ENCODE results near the gene ARRDC2.
"Not testable (repeated sequence)": the region's sequence is repeated elsewhere in the genome, so short reads cannot be mapped to it uniquely, and the experiment has no call there.

The ARRDC2 gene

DNA sequence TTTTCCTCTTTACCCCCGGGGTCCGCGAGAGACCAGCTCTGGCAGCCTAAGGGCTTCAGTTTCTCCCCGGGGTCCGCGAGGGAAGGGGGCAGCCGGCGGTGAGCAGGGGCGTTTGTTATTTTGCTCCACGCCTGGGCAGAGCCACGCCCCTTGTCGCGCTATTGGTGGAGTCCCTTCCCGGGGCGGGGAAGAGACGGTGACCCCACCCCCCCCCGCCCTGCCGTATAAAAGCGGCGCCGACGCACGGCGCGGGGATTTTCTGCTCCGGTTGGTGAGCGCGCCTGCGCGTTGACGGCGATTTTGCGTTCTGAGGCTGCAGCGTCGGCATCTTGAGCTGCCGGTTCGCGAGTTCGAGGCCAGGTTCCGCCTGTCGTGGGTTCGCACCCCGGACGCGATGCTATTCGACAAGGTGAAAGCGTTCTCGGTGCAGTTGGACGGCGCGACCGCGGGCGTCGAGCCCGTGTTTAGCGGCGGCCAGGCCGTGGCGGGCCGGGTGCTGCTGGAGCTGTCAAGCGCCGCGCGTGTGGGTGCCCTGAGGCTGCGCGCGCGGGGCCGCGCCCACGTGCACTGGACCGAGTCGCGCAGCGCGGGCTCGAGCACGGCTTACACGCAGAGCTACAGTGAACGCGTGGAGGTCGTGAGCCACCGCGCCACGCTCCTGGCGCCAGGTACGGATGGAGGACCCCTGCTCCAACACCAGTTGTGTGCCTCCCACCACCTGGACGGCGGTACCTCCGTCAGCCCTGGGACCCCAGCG is at the start of gene ARRDC2:
Gene ARRDC2 (plus strand): TSS at position 254 of the 757 bp plus-strand sequence. CDS start 141 bp downstream, at position 395.
- DNase-seq, result peak; percentile 94 to 96

DNA sequence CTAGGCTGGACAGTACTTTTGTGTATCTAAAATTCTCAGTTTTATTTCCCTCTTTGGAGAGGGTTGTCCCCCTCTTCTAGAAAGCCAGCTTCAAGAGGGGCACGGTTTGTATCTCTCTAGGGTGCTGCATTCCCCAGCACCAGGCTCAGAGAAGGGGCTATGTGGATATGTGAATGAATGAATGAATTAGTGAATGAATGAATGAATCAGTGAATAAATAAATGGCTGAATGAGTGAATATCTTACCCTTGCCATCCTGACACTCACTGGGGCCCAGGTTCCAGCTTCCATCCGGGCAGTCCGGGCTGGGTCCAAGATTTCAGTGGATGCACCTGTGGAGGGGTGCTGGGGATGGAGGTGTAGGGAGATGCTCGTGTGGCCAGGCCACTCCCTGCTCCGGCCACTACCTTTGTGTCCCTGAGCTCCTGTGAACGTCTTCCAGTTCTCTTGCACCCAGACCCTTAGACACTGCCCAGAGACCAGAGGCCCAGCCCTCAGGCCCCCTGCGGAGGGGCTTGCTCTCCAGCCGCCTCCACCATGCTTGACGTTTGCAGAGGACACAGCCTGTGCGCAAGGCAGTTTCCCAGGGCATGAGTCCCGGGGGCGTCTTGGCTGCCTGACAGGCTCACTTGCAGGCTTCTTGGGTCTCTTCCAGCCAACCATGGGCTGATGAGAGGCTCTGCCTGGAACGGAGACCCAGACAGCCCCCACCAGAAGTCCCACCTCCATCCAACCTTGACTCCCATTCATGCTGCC is 43.9 kb upstream of the ARRDC2 start:
- DNase-seq, result no peak

DNA sequence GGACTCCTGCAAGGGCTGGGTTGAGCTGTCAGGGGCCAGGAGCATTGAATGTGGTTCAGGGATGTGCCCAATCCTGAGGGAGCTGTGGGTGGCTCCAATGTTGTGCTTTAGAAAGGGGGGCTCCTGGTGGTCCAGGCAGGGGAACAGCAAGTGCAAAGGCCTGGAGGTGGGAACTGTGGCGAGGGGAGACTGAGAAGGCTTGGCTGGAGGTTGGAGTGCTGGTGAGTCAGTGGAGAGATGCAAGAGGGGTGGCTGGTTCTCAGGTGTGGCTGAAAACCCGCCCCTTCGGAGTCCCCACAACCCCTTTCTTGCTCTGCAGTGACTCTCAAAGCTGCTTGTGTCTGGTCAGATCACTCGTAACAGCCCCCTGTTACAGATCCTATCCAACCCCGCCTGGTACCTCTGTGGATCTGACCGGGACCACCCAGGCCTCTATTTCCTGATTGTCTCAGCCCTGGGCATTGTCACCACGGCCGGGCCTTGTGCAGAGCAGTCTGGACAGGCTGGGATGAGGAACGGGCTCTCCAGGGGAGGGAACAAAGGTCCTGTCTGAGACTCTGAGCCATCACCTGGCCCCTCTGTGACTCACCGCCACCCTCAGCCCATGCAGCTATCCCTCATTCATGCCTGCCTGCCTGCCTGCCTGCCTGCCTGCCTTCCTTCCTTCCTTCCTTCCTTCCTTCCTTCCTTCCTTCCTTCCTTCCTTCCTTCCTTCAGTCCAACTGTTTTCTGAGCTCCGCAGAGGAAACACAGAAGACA is 42.4 kb upstream of the ARRDC2 start:
- no peak for DNase-seq

DNA sequence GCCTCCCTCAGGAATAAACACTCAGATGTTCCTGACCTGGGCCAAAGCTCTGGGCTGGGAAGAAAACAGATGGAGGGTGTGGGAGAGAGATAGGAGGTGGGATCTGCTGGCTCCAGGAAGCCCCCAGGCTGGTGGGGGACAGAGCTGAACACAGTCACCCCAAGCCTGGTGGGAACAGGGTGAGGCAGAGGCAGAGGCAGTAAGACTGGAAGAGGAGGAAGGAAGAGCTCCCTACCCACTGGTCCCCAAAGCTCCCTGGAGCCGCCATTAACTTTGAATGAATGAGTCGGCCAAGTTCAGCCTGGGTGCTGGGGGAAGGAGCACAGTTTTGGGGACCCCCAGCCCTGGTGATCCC is 41.9 kb upstream of the ARRDC2 start:
- no peak for DNase-seq

DNA sequence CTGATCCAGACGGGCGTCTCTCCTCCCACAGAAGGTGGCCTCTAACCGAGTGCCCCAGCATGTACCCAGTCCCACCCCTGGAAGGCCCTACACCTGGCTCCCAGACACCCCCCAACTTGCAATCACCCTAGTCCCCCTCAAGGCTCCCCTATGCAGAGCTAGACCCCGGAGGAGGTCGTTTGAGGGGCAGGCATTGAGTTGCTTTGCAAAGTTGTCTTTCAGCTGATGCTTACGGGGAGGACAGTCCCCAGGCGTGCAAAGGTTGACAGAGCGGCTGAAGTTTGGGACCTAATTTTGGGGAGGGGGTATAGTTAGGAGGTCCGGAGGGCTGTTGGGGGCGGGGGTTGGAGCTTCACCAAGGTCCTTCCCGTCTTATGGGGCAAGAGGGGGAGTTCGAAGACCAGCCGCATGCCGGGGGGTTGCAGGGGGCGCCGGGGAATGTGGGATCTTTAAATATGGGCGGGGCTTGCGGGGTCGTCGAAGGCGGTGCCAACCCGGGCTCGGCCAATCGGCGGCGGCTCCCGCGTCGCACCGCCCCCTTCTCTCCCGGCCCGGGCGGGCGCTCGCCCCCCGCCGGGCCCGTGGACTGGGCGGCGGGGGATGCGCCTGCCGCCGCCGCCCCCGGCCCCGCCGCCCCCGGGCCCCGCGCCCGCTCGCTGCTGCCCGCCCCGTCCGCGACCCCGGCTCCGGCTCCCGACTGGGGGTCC is 41.3 kb upstream of the ARRDC2 start, which contains the start of gene KCNN1:
Gene KCNN1 (plus strand): TSS at position 558 of the 707 bp plus-strand sequence. CDS start 6,782 bp downstream, outside the sequence.
- DNase-seq, result peak; percentile 35 to 49

DNA sequence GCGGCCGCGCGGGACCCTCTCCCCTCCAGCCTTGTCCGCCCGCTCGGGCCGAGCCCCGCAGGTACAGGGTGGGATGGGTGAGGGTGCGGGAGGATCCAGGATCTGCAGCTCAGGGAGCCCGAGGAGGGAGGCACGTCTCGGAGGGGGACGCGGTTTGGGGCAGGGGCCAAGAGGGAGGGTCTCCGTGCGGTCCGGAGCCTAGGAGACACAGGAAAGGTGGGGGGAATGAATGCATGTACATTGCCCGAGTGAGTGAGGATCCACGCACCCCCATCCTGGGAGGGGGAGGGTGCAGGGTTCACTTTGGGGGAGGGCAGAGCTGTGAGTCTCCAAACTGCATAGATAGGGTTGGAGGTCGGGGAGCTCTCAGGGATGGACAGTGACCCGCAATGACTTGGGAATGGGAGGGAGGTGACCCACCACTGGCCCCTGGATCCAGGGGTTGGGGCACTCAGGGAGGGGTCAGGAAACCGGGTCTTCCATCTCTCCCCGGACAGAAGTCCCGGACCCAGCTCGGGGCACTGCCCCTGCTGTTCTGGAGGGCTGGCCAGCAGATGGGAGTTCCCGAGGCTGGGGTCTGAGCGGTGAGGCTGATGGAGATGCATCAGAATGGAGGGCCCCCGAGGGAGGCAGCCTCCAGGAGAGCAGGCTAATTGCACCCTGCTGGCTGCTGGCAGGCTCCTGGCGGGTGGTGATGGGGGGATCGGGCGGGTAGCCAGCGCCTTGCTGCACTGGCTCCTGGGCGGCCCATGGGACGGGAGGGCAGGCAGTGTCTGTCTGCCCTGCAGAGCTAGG is 40.5 kb upstream of the ARRDC2 start:
- peak in 1 of 2 experiments; percentile 54 for DNase-seq

DNA sequence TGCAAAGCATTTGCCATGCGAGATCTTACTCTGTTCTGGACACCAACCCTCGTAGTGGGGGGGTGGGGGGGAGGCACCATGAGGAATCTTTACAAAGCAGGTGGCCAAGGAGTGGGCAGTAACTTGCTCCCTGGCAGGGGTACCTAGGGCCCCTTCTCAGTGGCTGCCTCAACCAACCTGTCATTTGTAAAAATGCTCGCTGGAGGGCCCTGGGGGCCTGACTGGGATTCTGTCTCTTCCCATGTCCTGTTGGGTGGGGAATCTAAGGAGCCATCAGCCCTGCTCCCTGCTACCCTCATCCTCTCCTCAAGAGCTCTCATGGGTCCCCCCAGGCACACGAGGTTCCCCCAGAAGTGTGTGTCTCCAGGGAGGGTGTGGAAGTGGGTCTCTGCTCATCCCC is 39.6 kb upstream of the ARRDC2 start:
- no peak for DNase-seq

DNA sequence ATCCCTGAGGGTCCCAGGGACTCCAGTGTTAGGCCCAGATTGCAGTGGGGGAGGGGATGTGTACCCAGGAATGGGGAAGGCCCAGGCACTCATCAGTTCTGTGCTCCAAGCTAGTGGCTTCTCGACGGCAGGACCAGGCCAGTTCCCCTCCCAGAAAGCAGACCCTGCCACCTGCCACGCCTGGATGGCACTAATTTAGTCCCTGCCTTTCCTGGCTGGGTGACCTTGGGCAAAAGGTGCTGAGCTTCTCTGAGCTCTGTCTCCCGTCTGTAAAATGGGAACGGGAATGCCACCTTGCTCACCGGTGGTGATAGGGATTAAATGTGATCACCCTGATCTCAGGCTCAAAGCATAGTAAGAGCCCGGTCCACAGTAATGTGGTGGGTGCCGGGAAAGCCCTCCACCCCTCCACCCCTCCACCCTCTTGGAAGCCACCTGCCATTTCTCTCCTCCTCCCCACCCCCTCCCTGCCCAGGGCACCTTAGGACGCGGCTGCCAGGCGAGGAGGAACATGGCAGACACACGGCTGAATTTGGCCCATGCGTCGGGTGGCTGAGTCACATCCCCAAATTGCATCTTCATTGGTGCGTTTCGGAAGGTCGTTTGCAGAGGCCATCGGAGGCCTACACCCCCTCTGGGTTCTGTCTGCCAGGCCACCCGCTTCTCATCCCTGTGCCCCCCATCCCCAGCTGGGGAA is 38.7 kb upstream of the ARRDC2 start:
- no peak for DNase-seq

DNA sequence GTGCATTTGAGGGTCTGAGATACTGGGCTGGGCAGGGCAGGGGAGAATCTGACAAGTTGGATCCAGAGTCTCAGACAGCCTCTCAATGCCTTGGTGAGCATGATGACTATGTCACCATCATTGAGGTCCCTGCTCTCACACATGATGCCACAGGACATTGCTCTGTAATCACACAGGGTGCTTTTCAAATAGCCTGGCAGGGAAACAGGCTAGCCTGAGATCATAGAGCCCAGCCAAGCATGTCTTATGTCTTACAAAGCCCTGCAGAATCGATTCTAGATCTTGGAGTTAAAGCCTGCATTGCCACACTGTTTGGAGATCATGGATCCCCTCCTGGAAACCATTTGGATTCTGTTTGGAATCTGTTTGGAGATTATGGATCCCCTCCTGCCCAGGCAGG is 35.7 kb upstream of the ARRDC2 start:
- no peak for DNase-seq

DNA sequence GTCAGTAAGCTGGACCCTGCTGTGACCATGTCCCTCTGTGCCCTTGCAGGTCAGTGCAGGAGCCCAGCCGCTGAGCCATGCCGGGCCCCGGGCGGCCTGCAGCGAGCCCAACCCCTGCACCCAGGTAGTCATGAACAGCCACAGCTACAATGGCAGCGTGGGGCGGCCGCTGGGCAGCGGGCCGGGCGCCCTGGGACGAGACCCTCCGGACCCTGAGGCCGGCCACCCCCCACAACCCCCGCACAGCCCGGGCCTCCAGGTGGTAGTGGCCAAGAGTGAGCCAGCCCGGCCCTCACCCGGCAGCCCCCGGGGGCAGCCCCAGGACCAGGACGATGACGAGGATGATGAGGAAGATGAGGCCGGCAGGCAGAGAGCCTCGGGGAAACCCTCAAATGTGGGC is 34.2 kb upstream of the ARRDC2 start:
- no peak for DNase-seq

DNA sequence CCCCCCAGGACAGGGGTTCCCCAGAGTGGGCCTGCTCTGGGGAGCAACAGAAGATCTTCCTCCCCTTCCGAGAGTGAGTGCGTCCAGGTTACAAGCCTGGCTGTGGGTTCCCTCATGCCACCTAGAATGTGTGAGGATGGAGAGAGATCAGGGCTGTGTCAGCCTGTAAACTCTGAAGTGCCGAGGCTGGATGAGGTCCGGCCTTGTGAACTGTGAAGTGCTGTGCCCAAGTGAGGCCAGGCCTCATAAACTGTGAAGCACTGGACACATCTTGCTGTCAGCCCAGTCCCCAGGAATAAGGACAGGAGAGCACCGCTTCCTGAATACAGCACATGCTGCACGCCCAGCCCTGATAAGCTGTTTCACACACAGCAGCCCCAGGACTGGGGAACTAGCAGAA is 33.4 kb upstream of the ARRDC2 start:
- no peak for DNase-seq

DNA sequence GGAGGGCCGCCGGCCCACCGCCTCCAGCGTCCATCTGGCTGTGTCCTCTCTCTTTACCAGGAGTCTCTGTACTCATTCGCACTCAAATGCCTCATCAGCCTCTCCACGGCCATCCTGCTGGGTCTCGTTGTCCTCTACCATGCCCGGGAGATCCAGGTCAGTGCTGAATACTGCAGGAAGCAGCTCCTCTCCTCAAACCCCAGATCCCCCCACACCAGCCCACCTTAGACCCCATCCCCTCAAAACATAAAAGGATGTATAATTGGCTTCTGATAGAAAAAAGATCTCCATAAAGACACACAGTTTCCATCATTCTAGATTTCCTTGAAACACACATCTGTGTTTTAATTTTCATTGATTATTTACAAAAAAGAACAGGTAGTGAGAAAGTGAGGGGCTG is 32.9 kb upstream of the ARRDC2 start:
- no peak for DNase-seq

DNA sequence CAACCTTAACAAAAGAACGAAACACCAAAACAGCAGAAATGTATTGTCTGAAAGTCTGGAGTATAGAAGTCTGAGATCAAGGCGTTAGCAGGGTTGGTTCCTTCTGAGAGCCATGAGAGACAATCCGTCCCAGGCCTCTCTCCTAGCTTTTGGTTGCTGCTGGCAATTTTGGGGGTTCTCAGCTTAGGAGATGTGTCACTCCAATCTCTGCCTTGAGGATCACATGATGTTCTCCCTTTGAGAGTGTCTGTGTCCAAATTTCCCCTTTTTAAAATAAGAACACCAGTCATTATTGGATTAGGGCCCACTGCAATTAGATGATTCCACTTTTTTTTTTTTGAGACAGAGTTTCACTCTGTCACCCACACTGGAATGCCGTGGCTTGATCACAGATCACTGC is 30.9 kb upstream of the ARRDC2 start:
- no peak for DNase-seq

DNA sequence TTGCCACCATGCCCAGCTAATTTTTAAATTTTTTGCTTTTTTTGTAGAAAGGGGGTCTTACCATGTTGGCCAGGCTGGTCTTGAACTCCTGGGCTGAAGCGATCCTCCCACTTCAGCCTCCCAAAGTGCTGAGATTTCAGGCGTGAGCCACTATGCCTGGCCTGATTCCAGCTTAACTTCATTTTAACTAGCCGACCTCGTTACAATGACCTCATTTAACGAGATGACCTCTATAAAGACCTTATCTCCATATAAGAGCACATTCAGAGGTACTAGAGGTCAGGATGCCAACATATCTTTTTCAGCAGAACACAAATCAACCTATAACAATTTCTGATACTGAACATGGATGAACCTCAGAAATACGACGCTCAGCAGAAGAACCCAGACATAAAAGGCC is 30.5 kb upstream of the ARRDC2 start:
- no peak for DNase-seq

DNA sequence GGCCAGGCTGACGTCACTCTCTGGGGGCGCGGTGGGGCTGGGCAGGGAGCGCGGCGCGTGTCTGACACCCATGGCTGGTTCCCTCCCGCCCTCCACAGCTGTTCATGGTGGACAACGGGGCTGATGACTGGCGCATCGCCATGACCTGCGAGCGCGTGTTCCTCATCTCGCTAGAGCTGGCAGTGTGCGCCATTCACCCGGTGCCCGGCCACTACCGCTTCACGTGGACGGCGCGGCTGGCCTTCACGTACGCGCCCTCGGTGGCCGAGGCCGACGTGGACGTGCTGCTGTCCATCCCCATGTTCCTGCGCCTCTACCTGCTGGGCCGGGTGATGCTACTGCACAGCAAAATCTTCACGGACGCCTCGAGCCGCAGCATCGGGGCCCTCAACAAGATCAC is 26.4 kb upstream of the ARRDC2 start:
- DNase-seq, result no peak

DNA sequence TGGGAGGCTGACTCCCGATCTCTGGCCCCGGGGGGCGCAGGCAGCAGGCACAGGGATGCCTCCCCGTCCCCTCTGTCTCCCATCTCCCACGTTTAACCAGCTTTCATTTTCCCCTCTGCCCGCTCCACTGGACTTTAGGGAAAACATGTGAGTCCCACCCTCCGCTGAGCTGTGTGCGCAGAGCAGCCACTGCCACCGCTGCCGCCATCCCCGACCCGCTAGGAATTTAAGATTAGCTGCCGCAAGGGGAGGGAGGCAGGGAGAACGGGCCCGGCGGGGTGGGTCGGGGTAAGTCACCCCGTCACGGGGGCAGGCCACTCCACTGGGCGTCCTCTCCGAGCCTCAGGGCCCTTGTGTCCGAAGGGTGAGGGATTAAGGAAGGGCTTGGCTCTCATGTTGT is 25.5 kb upstream of the ARRDC2 start:
- no peak for DNase-seq

DNA sequence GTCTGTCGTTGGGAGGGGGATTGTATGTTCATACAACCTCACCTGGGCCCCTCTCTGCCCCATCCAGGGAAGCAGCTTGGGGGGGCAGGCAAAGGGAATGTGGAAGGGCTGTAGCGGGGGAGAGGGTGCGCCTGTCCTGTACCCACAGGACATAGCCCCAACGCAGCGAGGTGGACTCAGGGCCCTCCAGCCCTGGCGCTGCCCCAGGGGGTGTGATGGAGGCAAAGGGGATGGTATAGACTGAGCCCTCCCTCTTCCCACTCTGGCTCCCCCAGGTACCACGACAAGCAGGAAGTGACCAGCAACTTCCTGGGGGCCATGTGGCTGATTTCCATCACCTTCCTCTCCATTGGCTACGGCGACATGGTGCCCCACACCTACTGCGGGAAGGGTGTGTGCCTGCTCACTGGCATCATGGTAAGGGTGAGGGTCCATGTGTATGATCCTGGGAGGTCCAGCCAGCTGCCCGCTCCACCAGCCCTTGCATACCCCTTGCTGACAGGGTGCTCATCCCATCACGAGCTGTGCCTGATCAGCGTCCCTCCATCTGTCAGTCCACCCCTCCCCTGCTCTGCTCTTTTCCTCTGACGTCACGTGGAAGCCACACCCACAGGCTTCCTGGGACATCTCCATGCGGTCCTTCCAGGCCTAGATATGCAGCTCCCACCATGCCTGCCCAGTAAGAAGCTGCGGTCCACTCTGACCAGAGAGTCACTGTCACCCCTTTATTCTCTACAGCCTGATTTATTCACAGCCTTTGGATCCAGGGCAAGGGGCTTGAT is 22.7 kb upstream of the ARRDC2 start:
- DNase-seq, result no peak

DNA sequence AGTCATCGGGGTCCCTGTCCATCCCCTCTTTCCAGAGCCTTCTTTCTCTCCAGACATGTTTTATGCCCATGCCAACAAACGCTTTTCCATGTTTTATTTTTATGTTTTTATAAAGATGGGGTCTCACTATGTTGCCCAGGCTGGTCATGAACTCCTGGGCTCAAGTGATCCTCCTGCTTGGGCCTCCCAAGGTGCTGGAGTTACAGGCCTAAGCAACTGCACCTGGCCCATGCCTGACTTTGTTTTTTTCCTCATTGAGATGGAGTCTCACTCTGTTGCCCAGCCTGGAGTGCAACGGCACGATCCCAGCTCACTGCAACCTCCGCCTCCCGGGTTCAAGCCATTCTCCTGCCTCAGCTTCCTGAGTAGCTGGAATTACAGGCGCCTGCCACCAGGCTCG is 21.4 kb upstream of the ARRDC2 start:
- not testable (repeated sequence) for DNase-seq

DNA sequence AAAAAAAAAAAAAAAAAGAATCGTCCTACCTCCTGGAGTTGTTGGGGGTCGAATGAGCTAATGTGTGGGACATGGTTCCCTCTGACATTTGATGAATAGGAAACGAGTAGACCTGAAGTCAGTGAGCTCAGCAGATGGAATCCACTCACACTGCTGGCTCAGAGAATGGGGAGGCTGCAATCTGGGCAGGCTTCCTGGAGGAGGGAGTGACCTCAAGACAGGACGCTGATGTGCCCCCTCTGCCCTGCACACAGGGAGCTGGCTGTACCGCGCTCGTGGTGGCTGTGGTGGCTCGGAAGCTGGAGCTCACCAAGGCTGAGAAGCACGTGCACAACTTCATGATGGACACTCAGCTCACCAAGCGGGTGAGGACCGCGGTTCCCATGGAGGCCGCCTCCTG is 19.8 kb upstream of the ARRDC2 start:
- DNase-seq, result no peak

DNA sequence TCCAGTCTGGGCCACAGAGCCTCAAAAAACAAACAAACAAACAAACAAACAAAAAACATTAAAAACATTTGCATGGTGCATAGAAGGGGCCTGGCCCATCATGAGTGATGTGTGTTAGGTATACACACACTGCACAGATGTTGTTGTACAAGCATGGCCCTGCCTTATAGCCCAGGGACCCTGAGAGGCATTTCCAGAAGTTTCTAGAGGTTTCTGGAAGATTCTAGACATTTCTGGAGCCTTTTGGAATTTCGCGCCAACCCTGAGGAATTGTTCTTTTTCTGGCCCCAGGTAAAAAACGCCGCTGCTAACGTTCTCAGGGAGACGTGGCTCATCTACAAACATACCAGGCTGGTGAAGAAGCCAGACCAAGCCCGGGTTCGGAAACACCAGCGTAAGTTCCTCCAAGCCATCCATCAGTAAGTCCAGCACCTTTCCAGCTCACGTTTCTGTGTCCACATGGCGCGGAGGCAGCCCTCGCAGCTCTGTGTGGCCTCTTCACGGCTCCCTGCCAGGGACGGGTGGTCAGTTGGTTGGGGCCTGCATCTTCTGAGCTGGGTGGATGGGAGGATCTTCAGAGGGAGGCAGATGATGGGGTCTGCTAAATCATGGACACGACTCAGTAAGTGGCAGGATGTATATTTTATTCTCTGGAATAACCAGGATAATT is 18.4 kb upstream of the ARRDC2 start:
- DNase-seq, result no peak

Data from NCI-H524 (cell line).